ENCODE results near the gene MNT.

DNA sequence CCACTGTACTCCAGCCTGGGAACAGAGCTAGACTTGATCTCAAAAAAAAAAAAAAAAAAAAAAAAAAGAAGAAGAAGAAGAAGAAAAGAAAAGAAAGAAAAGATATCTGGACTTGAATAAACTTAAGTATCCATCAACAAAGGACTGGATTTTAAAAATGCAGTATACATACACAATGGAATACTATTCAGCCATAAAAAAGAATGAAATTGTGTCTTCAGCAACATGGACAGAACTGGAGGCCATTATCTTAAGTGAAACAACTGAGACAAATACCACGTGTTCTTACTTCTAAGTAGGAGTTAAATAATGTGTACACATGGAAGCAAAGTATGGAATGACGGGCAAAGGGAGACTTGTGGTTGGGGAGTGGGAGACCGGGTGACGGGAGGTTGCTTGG lies 40.1 kb upstream of the MNT start:
- TF ChIP-seq, protein P1, sequence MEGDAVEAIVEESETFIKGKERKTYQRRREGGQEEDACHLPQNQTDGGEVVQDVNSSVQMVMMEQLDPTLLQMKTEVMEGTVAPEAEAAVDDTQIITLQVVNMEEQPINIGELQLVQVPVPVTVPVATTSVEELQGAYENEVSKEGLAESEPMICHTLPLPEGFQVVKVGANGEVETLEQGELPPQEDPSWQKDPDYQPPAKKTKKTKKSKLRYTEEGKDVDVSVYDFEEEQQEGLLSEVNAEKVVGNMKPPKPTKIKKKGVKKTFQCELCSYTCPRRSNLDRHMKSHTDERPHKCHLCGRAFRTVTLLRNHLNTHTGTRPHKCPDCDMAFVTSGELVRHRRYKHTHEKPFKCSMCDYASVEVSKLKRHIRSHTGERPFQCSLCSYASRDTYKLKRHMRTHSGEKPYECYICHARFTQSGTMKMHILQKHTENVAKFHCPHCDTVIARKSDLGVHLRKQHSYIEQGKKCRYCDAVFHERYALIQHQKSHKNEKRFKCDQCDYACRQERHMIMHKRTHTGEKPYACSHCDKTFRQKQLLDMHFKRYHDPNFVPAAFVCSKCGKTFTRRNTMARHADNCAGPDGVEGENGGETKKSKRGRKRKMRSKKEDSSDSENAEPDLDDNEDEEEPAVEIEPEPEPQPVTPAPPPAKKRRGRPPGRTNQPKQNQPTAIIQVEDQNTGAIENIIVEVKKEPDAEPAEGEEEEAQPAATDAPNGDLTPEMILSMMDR (IDR thresholded peaks at IDR 0.05) = no peak
- TF ChIP-seq POLR2A (IDR thresholded peaks at IDR 0.05) = no peak
